ENCODE data around the gene ACYP2.

DNA sequence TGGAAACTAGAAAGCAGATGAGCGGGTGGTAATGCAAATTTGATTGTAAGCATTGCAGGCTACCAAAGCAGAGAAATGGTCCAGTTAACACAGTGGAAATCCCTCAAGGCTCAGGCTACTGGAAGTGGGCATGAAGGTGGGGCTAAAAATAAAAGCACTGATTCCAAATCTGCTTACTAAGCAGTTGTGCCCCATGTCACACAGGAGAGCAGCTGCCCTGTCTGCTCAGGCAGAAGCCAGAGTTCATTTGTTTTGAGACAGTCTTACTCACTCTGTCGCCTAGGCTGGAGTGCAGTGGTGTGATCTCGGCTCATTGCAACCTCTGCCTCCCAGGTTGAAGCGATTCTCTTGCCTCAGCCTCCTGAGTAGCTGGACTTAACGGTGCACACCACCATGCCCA lies 183.1 kb downstream of the ACYP2 start:
- no peak for TF ChIP-seq ZNF274 (IDR thresholded peaks at IDR 0.05; ENCODE audit: low read depth, low read length)
- TF ChIP-seq SUZ12 (IDR thresholded peaks at IDR 0.05; ENCODE audit: extremely low read depth, insufficient read depth, insufficient read length) = no peak

All from NT2/D1 (cell line).